GM18507 (cell line): Measurements from ENCODE around the gene MMAB.

Experiments
- DNase-seq: peaks from one replicate; pipeline ENCODE4 v3.0.0; 2011; ENCODE audit warnings: low read depth; ENCODE audit not compliant: insufficient read length; ENCODE audit errors: extremely low spot score
- FAIRE-seq: peaks from 2 replicates; lab custom pipeline; 2011; peaks lifted over from hg19 to GRCh38; lab: Jason Lieb, UNC

The MMAB gene

DNA sequence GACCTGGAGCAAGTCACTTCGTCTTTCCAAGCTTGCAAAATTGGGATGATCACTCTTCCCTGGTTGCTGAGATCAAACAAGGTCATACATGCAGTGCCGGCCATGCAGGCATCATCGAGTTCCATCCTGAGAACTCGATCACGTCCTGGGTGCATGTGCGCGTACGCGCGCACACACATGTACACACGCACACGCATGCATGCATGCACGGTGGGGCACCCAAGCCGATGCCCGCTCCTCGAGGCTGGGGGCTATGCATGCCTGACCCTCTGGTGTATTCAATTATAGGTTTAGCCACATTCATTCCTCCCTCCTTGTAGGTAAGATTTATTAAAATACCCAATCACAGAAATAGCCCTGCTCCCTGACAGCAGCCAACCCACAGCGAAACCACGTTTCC is 26.0 kb downstream of the MMAB start:
- no peak for DNase-seq
- no peak for FAIRE-seq

DNA sequence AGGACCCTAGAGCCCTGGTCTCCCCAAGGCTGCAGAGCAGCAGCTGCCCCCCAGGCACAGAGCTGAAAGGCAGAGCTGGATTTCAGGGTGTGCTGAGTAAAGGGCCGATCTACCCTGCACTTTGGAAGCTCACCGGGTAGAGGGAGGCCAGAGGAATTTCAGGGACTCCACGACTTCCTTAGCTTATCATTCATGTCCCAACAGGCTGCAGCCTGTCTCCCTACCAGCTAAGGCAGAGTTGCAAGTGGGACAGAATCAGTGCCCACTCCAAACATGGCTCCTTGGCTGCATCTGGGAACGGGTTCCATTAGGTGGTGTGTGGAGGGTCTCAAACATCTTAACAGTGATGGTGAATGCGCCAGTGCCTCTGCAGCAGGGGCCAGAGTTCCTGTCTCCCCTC is 27.5 kb downstream of the MMAB start:
- no peak for DNase-seq
- no peak for FAIRE-seq

DNA sequence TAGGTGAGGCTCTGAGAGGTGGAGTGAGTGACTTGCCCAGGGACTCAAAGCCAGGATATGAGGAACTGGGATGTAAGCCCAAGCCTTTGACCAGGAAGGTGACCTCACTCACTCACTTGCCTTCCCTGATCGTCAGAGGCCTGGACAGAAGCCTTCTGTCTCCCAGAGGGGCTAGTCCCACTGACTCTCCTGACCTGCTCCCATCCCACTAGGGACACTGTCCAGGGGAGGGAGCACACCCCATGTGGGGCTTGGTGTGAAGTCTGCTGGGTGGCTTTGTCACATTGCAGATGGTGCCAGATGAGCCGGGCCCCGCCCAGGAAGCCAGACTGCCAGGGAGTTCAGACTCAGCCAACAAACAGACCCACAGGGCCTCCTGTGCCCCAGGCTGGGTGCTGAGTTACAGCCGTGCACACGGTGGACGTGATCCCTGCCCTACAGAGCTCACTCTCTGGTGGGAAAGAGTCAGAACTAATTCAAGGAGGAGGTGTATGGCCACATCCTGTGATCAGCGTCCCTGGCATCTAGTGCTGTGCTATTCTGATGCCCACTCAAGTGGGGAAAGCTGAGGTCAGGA is 28.3 kb downstream of the MMAB start:
- no peak for DNase-seq
- no peak for FAIRE-seq

DNA sequence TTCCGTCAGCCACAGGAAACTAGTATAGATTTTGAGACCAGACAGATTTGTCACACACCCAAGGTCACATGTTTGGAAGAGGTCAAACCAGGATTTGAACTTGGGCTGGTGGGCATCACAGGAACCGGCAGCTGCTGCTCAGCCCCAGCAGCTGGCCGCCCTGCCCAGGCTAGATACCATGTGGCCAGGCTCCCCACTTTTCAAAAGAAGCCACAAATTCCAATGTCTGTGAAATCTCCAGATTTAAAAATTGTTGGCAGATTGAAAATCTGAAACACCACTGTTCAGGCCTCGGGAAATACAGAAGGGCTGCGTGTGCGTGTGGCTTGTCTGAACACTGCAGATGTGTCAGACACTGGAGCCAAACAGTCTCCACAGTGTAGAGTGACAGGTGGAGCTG is 30.4 kb downstream of the MMAB start:
- DNase-seq: no peak

GRCh38 chr12:109542014-109542413 is 31.3 kb downstream of the MMAB start:
- no peak for FAIRE-seq

More for the DNA sequence above, 30.4 kb downstream of the MMAB start:
- no peak for FAIRE-seq

DNA sequence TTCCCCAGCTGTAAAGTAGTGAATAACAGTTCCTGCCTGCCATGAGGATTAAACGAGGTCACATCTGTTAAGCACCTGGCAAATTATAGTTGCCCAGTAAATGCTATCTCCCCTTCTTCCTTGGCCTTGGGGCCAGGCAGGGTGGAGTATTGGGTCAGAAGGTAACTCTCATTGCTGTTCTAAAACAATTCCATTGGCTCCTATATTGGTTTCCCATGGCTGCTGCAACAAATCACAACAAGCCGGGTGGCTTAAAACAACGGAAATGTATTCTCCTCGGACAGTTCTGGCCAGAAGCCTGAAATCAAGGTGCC is 31.9 kb downstream of the MMAB start:
- DNase-seq (no peak), FAIRE-seq (no peak)

More at GRCh38 chr12:109542014-109542413, 31.3 kb downstream of the MMAB start:
- no peak for DNase-seq

DNA sequence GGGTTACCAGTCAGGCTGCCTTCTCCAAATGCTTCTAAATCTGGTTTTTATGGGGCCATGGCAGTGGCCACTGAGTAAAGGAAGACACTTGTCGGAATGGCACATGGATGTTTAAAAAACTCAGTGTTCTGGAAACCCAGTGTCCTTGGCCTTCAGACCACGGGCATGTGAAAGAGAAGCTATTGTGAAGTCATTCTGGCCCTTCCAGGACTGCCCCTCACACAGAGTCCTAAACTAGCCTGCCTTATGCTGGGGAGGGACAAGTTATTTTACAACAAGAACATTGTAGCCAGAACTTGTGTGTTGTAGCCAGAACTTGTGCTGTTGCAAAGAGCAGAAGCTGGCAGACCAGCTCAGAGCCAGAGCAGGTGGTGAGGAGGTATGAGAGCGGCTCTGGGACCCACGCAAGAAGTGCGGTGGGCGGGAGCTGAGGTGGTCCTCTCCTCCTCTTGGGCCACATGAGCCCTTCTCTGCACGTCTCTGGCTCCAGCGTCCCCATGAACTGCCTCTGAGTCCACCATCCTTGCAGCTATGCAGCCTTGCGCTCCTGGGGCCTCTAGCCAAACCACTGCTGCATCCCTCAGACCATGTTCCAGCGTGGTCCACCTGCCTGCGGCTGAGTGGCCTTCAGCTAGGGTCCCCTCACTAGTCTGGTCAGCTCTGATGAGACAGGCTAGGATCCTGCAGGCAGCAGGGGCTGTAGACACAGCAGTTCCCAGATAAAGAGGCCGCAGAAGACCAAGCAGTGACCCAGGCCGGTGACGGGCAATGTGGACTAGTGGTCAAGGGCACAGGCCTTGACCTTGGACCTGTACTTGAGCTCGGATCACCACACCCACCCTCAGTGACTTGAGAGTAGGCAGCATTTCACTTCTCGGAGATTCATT is 32.5 kb downstream of the MMAB start:
- FAIRE-seq (no peak), DNase-seq (no peak)

DNA sequence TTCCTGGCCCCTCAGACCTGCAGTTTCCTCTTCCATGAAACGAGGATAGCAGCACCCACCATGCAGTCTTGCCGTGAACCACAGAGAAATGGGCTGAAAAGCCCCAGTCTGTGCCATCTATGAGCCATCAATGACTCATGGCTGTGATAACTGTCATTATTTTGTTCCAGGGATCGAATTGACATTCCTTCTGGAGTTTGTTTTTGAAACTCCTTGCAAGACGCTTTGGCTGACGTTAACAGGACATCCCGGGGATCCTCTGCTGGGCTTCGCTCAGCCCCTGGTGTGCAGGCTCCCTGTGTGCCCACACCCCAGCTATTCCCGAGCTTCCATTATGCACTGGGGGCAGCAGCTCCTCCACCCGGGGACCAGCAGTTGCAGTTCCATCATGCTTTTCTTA is 33.8 kb downstream of the MMAB start:
- DNase-seq (no peak), FAIRE-seq (no peak)

DNA sequence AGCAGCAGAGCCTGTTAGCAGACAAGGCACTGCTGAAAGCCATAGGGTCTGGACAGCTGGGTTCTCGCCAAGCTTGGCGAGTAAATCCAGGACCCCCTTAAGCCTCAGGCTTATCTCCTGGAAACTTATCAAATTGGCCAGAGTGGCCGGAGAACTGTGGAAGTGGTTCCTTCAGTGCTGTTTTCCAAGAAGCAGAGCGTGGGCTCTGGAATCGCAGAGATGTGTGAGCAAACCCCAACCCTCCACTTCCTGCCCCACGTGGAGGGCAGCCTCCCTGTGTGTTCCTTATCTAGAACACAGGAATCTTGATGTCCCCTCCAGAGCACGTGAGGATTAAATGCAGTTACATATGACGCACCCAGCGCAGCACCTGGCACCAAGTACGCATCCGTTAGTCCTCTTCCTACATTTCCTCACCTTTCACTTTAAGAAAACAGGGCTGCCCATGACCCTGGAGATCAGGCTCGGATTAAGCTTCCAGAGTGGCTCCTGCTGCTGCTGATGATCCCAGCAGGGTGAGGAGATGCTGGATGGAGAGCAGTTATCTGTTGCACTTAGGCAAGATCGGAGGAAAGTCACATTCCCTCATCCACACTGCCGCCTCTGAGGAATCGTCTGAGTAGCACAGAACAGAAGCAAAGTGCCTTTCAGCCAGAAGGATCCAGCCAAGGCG is 35.0 kb downstream of the MMAB start:
- no peak for DNase-seq
- FAIRE-seq: no peak

DNA sequence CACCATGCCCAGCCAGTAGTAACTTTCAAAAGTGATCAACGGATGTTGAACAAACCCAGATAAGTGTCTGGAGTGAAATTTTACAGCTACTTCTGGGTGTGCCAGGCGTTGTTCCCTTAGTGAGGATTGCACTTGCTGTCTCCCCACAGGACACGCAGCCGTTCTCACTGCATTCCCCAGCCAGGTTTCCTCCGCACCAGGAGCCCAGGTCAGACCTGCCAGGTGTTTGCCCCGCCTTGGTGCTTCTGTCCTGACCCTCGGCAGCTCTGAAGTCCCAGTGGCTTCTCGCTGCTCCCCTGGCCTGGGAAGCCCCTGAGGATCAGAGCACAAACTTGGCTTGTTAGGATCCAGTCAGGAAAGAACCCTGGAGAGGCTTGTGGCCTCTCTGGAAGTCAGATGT is 36.2 kb downstream of the MMAB start:
- DNase-seq: no peak
- FAIRE-seq: no peak

GRCh38 chr12:109535863-109536250 is 37.4 kb downstream of the MMAB start:
- no peak for FAIRE-seq
- DNase-seq: no peak

GRCh38 chr12:109535231-109535862 is 38.0 kb downstream of the MMAB start:
- no peak for DNase-seq
- FAIRE-seq: no peak

DNA sequence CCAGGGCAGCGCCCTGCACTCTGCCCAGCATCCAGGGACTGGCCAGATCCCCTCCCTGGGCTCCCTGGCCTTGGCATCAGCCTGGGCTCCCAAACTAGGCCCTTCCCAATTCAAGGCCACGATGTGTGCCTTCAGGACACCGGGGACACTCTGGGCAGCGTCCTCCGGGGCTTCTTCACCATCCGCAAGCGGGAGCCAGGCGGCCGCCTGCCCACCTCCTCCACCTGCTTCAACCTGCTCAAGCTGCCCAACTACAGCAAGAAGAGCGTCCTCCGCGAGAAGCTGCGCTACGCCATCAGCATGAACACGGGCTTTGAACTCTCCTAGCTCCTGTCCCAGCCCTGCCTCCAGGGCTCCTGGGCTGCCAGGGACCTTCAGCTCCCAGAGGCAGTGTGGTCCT is 38.8 kb downstream of the MMAB start:
- FAIRE-seq (no peak), DNase-seq (no peak)

- FAIRE-seq (no peak), DNase-seq (no peak)
Observed at GRCh38 chr12:109533487-109533740, 39.9 kb downstream of the MMAB start.

- DNase-seq: no peak
- FAIRE-seq: no peak
Observed at GRCh38 chr12:109532721-109533486, 40.4 kb downstream of the MMAB start.

- no peak for FAIRE-seq
Observed at GRCh38 chr12:109531411-109531810, 41.9 kb downstream of the MMAB start.

GRCh38 chr12:109529691-109530640 is 43.3 kb downstream of the MMAB start:
- FAIRE-seq (no peak), DNase-seq (no peak)

More at GRCh38 chr12:109531411-109531810, 41.9 kb downstream of the MMAB start:
- no peak for DNase-seq

DNA sequence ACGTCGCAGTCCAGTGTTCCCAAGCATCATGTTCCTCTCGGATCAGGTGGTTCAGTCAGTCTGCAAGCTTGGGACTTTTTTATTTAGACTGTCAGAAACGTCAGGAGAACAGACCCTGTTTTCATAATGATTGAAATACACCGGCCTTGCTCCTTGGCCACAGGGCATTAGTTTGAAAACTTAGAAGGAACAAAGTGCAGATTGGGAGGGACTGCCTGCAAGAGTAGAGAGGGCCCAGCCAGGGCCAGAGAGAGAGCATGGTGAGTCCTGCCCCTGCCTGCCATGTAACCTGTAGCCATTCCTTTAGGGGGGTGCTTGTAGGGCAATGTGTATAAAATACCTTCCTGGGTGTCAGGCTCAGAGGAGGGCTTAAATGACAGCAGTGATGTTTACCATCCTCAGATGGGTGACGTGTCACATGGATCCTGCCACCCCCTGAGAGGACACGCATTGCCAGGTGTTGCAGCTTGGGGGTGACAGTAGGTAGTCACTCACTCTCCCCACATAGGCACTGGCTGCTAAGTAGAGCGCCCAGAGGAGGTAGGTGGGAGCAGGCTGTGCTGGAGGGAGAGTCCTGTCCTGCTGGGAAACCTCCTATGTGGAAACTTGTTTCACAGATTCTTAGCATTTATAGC is 45.7 kb downstream of the MMAB start:
- FAIRE-seq (no peak), DNase-seq (no peak)

- no peak for FAIRE-seq
- DNase-seq: no peak
Observed at GRCh38 chr12:109525279-109525585, 48.1 kb downstream of the MMAB start.
